ENCODE data around the gene SLC38A10.

SLC38A10 gene

DNA sequence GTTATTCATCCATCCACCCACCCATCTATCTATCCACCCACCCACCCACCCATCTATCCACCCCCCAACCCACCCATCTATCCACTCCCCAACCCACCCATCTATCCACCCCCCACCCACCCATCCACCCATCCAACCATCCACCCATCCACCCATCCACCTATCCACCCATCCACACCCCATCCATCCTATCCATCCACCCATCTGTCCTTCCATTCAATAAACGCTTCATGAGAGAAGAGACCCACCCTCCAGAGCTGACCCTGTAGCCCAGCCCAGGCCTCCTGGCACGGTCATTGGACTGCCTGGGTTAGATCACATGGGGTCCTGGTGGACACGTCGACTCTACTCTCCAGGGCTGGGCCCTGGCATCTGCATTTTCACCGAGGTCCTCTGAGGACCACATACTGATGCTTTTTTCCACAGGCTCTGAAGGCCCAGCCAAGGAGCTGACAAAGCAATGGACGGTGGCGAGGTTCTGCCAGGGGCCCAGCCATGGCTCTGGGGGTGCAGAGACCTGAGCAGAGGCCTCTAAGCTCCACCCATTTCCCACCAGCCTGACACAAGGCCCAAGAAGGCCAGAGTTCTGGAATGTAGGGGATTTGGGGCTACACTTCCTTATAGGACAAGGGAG is 41.3 kb upstream of the SLC38A10 start:
- Histone ChIP-seq H3K4me1 (ENCODE audit: insufficient read depth, low read length) (peaks cover 15% of the 10 kb centered on the region; the same call in 1 of the 2 replicates), H3K27me3 (ENCODE audit: insufficient read depth, low read length) (peaks cover 32% of the 10 kb centered on the region), H3K9ac (ENCODE audit: low read depth, low read length) (no peak overlapping the region), H3K4me3 (ENCODE audit: low read length) (no peak overlapping the region), H3K9me3 (ENCODE audit: insufficient read depth, low read depth, low read length) (no peaks in the 10 kb centered on the region), H3K36me3 (ENCODE audit: insufficient read depth, low read depth, low read length) (no peaks in the 10 kb centered on the region), H3K27ac (ENCODE audit: low read length) (no peak overlapping the region)

DNA sequence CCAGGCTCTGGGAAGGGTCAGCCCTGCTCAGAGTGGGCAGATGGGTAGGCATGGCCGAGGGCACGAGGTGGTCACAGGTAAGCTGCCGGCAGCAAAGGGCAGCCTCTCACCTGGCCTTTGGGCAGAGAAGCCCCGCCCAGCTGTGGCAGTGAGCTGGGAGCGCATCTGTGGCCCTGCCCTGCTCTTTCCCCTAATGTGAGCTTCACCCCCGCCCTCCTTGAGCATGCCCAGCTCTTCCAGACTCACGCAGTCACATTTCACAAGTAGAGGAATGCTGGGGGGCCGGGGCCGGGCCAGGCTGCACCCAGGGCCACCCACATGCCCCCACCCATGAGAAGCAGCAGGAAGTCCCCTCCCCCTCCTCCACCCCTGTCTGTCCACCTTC is 40.7 kb upstream of the SLC38A10 start:
- Histone ChIP-seq H3K9ac (ENCODE audit: low read depth, low read length) (no peak overlapping the region), H3K4me1 (ENCODE audit: insufficient read depth, low read length) (peaks cover 15% of the 10 kb centered on the region; the same call in 1 of the 2 replicates), H3K4me3 (ENCODE audit: low read length) (no peak overlapping the region), H3K27me3 (ENCODE audit: insufficient read depth, low read length) (peaks cover 25% of the 10 kb centered on the region), H3K9me3 (ENCODE audit: insufficient read depth, low read depth, low read length) (no peaks in the 10 kb centered on the region), H3K27ac (ENCODE audit: low read length) (no peak overlapping the region), H3K36me3 (ENCODE audit: insufficient read depth, low read depth, low read length) (no peaks in the 10 kb centered on the region)

DNA sequence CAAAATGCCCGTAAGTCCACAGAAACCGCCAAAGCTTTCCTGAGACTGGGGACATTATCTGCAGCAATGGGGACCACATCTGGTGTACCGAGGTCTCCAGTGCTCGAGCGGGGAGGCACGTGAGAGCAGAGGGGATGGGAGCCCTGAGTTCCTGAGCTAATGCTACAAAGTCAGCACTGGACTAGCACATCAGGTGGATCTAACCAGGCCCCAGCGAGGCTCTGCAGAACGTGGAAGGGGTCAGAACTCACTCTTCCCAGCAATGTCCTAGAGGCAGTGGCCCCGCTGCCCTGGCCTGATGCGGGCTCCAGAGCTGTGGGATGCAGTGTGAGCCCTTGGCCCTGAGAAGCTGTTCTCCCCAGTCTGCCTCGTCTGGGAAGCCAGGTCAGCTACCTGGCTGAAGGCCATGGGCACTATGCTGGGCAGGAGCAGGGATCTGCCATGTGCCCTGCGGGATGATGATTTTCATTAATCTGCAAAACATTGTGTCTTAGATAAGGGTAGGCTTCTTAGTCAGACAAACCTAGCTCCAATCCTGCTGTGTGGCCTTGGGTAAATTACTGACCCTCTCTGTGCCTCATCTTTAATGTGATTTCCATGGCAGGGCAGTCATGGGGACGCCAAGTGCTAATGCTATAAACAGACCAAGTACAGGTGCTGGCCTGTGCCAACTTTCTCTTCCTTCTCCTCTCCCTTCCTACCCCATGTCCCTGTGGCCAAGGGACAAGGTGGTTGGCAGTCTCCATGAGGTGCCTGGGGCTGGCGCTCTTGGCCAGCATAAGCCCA is 40.1 kb upstream of the SLC38A10 start:
- peaks cover 19% of the 10 kb centered on the region for H3K27me3 ChIP-seq (ENCODE audit: insufficient read depth, low read length)
- H3K36me3 ChIP-seq (ENCODE audit: insufficient read depth, low read depth, low read length): no peaks in the 10 kb centered on the region
- H3K9ac ChIP-seq (ENCODE audit: low read depth, low read length): no peak overlapping the region
- H3K27ac ChIP-seq (ENCODE audit: low read length): no peak overlapping the region
- no peak overlapping the region for H3K4me3 ChIP-seq (ENCODE audit: low read length)
- no peaks in the 10 kb centered on the region for H3K9me3 ChIP-seq (ENCODE audit: insufficient read depth, low read depth, low read length)
- peaks cover 15% of the 10 kb centered on the region; the same call in 1 of the 2 replicates for H3K4me1 ChIP-seq (ENCODE audit: insufficient read depth, low read length)

- Histone ChIP-seq H3K9ac (ENCODE audit: low read depth, low read length) (no peak overlapping the region), H3K27me3 (ENCODE audit: insufficient read depth, low read length) (peaks cover 12% of the 10 kb centered on the region), H3K36me3 (ENCODE audit: insufficient read depth, low read depth, low read length) (no peaks in the 10 kb centered on the region), H3K27ac (ENCODE audit: low read length) (no peak overlapping the region), H3K4me1 (ENCODE audit: insufficient read depth, low read length) (peaks cover 15% of the 10 kb centered on the region; the same call in 1 of the 2 replicates), H3K9me3 (ENCODE audit: insufficient read depth, low read depth, low read length) (no peaks in the 10 kb centered on the region), H3K4me3 (ENCODE audit: low read length) (no peak overlapping the region)
Measured at GRCh38 chr17:81334391-81334901, 39.3 kb upstream of the SLC38A10 start.

DNA sequence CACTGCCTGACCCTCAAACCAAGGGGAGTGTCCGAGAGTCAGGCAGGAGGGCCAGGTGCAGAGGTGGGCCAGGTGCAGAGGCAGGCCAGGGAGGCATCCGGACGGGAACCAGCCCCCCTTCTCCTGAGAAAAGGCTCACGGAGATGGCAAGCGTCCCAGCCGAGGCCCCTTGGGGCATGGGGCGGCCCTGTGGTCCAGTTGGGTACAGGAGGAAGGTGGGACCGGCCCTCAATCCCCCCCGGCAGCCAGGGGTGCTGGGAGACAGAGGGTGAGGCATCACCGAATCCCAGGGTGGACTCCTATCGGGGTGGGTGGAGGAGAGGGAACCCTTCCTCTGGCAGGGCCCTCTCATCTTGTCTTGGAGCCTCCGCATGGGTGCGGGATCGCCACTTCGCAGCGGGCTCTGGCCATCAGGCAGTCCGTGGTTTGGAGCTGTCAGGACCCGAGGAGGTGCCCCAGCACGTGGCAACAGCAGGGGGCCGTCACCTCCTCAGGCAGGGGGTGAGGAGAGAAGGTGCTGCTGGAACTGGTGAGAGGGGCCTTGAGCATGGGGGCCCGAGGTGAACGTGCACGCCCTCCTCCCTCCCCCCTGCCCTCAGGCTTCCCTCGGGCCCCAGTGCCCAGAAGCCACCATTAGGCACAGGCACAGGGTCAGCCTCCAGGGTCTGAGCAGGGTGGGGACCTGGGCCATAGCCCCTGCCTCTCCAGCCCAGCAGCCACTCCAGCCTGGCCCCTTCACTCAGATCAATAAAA is 38.7 kb upstream of the SLC38A10 start:
- Histone ChIP-seq H3K27me3 (ENCODE audit: insufficient read depth, low read length) (peaks cover 5% of the 10 kb centered on the region; the same call in 1 of the 2 replicates), H3K4me3 (ENCODE audit: low read length) (no peak overlapping the region), H3K9ac (ENCODE audit: low read depth, low read length) (no peak overlapping the region), H3K9me3 (ENCODE audit: insufficient read depth, low read depth, low read length) (no peaks in the 10 kb centered on the region), H3K27ac (ENCODE audit: low read length) (no peak overlapping the region), H3K4me1 (ENCODE audit: insufficient read depth, low read length) (peaks cover 12% of the 10 kb centered on the region; the same call in 1 of the 2 replicates), H3K36me3 (ENCODE audit: insufficient read depth, low read depth, low read length) (no peaks in the 10 kb centered on the region)

DNA sequence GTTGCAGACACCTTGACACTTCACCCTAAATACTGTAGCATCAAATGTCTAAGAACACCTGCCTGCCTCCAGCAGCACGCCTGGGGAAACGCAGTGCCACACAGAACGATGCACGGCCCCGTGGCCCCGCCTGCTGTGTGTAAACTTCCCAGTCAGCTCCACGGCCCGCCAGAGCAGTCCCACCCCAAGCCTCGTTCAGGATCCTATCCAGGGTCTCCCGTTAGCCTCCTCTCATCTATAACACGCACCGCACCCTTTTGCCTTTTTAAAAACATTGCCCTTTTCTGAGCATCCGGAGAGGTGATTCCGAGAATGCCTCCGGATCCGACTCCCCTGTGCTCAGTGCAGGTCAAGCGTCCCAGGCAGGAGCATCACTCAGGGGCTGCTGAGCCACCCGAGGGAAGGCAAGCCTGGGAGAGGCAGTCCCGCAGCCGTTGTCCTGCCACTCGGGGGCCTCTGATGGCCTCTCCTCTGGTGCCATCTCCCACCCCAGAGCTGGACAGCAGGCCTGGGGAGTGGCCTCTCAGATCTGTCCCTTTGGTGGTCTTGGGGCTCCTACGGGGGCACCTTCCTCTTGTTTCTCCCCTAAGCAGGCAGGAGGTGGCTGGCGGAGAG is 37.9 kb upstream of the SLC38A10 start:
- no peak overlapping the region; the same call in 1 of the 2 replicates for H3K9ac ChIP-seq (ENCODE audit: low read depth, low read length)
- H3K27ac ChIP-seq (ENCODE audit: low read length): no peak overlapping the region
- H3K27me3 ChIP-seq (ENCODE audit: insufficient read depth, low read length): no peaks in the 10 kb centered on the region
- no peaks in the 10 kb centered on the region for H3K36me3 ChIP-seq (ENCODE audit: insufficient read depth, low read depth, low read length)
- H3K9me3 ChIP-seq (ENCODE audit: insufficient read depth, low read depth, low read length): no peaks in the 10 kb centered on the region
- peaks cover 10% of the 10 kb centered on the region; the same call in 1 of the 2 replicates for H3K4me1 ChIP-seq (ENCODE audit: insufficient read depth, low read length)
- H3K4me3 ChIP-seq (ENCODE audit: low read length): no peak overlapping the region

- H3K9ac ChIP-seq (ENCODE audit: low read depth, low read length): no peak overlapping the region
- no peaks in the 10 kb centered on the region for H3K36me3 ChIP-seq (ENCODE audit: insufficient read depth, low read depth, low read length)
- no peaks in the 10 kb centered on the region for H3K9me3 ChIP-seq (ENCODE audit: insufficient read depth, low read depth, low read length)
- no peak overlapping the region for H3K4me3 ChIP-seq (ENCODE audit: low read length)
- H3K4me1 ChIP-seq (ENCODE audit: insufficient read depth, low read length): peaks cover 9% of the 10 kb centered on the region; the same call in 1 of the 2 replicates
- no peak overlapping the region for H3K27ac ChIP-seq (ENCODE audit: low read length)
- no peaks in the 10 kb centered on the region for H3K27me3 ChIP-seq (ENCODE audit: insufficient read depth, low read length)
Measured at GRCh38 chr17:81332118-81332834, 37.2 kb upstream of the SLC38A10 start.

DNA sequence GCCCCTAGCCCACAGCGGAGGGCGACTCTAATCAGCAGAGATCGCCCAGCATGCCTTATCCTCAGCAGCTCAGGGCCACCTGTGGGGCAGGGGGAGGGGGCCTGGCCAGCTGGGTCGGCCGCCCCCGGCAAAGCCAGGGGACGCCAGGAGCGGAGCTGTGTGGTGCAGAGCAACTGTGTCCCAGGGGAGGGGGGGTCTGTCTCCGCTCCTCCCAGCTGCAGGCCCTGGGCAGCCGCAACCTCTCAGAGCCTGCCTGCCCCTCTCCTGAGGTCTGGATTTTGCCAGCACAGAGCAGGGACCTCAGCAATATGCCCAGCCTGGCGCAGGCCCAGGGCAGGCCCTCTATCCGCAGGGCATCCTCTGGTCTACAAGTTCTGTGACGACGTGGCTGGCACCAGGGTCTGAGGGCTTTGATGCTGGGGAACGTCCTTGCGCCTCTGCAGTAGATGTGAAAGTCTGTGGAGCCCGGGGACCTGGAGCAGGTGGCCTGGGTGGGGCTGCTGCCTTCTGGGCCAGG is 36.5 kb upstream of the SLC38A10 start:
- Histone ChIP-seq H3K4me1 (ENCODE audit: insufficient read depth, low read length) (peaks cover 7% of the 10 kb centered on the region; the same call in 1 of the 2 replicates), H3K27ac (ENCODE audit: low read length) (no peak overlapping the region), H3K4me3 (ENCODE audit: low read length) (no peak overlapping the region)

GRCh38 chr17:81330884-81331245 is 35.8 kb upstream of the SLC38A10 start:
- Histone ChIP-seq H3K27me3 (ENCODE audit: insufficient read depth, low read length) (no peaks in the 10 kb centered on the region), H3K9ac (ENCODE audit: low read depth, low read length) (no peak overlapping the region), H3K36me3 (ENCODE audit: insufficient read depth, low read depth, low read length) (no peaks in the 10 kb centered on the region), H3K27ac (ENCODE audit: low read length) (no peak overlapping the region), H3K4me1 (ENCODE audit: insufficient read depth, low read length) (peaks cover 7% of the 10 kb centered on the region; the same call in 1 of the 2 replicates), H3K9me3 (ENCODE audit: insufficient read depth, low read depth, low read length) (no peaks in the 10 kb centered on the region), H3K4me3 (ENCODE audit: low read length) (no peak overlapping the region)

More for the DNA sequence above, 36.5 kb upstream of the SLC38A10 start:
- Histone ChIP-seq H3K36me3 (ENCODE audit: insufficient read depth, low read depth, low read length) (no peaks in the 10 kb centered on the region), H3K27me3 (ENCODE audit: insufficient read depth, low read length) (no peaks in the 10 kb centered on the region), H3K9me3 (ENCODE audit: insufficient read depth, low read depth, low read length) (no peaks in the 10 kb centered on the region), H3K9ac (ENCODE audit: low read depth, low read length) (no peak overlapping the region)

GRCh38 chr17:81329927-81330883 is 35.1 kb upstream of the SLC38A10 start:
- no peak overlapping the region; the same call in 1 of the 2 replicates for H3K9ac ChIP-seq (ENCODE audit: low read depth, low read length)
- H3K27me3 ChIP-seq (ENCODE audit: insufficient read depth, low read length): no peaks in the 10 kb centered on the region
- no peak overlapping the region for H3K27ac ChIP-seq (ENCODE audit: low read length)
- H3K4me3 ChIP-seq (ENCODE audit: low read length): no peak overlapping the region
- no peaks in the 10 kb centered on the region for H3K36me3 ChIP-seq (ENCODE audit: insufficient read depth, low read depth, low read length)
- no peaks in the 10 kb centered on the region for H3K9me3 ChIP-seq (ENCODE audit: insufficient read depth, low read depth, low read length)
- H3K4me1 ChIP-seq (ENCODE audit: insufficient read depth, low read length): peaks cover 7% of the 10 kb centered on the region; the same call in 1 of the 2 replicates

All from iPS-20b (cell line).